ENCODE data around the gene PDE11A.
"Not testable (repeated sequence)": the region's sequence is repeated elsewhere in the genome, so short reads cannot be mapped to it uniquely, and the experiment has no call there.

The PDE11A gene

DNA sequence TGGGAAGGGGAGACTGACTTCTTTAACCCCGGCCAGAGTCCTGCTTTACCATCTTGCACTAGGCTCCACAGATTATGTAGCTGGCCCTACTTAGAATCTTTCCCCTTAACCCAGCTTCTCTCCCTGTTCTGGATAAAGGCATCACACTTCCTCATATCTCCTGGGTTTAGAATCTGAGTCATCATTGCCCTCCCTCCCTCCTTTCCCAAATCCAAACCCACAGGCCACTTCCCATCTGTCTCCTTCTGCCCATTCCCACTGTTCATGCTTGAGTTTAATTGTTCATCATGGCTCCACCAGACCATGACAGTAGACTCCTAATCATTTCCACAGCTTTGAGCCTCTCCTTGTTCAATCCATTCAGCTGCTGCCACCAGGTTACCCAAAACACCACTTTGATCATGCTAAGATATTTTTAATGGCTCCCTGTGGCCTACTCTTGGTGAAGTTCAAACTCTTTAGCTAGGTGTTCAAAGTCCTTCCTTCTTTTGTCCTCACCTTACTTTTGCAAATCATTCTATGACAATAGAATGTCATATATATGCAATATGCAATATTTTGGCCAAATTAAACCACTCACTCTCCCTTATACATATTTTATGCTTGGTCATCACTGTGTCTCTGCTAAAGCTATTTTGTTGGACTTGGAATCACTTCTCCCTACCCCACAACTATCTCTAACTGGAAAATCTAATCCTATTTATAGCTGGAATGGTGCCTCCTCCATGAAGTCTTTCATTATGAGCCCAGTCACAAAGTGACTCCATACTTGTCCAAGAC is 5.5 kb downstream of the PDE11A start:
- Histone ChIP-seq H3K4me3 (ENCODE audit: low read length) (no peak overlapping the region), H3K36me3 (ENCODE audit: insufficient read depth, low read length) (no peaks in the 10 kb centered on the region), H3K4me1 (ENCODE audit: insufficient read depth, low read length) (peaks cover under 1% of the 10 kb centered on the region), H2AFZ (ENCODE audit: low read depth, low read length) (no peak overlapping the region), H3K9me3 (ENCODE audit: low read length) (no peaks in the 10 kb centered on the region), H3K27me3 (ENCODE audit: insufficient read depth, low read length) (peaks cover 17% of the 10 kb centered on the region)

DNA sequence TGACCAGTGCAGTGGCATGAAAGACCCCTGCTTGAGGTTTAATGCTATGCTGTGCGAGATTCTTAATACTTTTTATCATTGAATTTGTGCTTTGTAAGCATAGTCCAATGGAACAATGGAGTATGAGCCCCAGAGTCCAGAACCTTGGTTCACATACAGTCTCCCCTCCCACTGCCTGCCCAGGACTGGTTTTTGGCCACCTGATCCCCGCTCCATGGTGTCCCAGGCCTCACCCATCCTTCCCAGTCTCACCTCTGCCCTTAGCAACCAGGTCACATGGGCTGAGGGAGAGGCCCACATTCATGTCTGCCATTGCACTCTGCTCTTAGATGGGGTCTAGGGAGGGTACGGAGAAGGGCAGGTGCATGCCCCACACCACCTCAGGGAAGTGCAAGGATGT is 6.3 kb downstream of the PDE11A start:
- Histone ChIP-seq H2AFZ (ENCODE audit: low read depth, low read length) (no peak overlapping the region), H3K4me1 (ENCODE audit: insufficient read depth, low read length) (no peaks in the 10 kb centered on the region), H3K9me3 (ENCODE audit: low read length) (no peaks in the 10 kb centered on the region), H3K27me3 (ENCODE audit: insufficient read depth, low read length) (peaks cover 12% of the 10 kb centered on the region), H3K4me3 (ENCODE audit: low read length) (no peak overlapping the region), H3K36me3 (ENCODE audit: insufficient read depth, low read length) (no peaks in the 10 kb centered on the region)

DNA sequence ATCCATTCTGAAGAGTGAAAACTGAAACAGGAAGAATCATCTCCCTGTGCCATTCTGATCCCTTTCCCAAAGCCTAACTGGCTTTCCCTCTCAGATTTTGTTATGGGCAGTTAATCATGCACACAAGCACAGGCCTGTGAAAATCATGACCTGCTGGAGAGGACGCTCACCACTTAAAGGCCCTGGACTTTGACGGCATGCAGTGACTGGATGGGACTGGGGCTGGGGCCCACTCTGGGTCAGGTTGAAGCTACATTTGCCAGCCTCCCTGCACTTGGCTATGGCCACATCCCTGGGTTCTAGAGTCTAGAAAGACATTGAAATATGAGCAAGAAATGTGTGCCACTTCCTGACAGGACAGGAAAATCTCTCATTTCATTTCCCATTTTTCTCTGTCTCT is 12.9 kb downstream of the PDE11A start:
- peaks cover 3% of the 10 kb centered on the region for H3K27me3 ChIP-seq (ENCODE audit: insufficient read depth, low read length)
- H3K4me1 ChIP-seq (ENCODE audit: insufficient read depth, low read length) = no peaks in the 10 kb centered on the region
- H3K36me3 ChIP-seq (ENCODE audit: insufficient read depth, low read length) = no peaks in the 10 kb centered on the region
- no peak overlapping the region for H3K4me3 ChIP-seq (ENCODE audit: low read length)
- no peaks in the 10 kb centered on the region for H3K9me3 ChIP-seq (ENCODE audit: low read length)
- H2AFZ ChIP-seq (ENCODE audit: low read depth, low read length) = no peak overlapping the region

DNA sequence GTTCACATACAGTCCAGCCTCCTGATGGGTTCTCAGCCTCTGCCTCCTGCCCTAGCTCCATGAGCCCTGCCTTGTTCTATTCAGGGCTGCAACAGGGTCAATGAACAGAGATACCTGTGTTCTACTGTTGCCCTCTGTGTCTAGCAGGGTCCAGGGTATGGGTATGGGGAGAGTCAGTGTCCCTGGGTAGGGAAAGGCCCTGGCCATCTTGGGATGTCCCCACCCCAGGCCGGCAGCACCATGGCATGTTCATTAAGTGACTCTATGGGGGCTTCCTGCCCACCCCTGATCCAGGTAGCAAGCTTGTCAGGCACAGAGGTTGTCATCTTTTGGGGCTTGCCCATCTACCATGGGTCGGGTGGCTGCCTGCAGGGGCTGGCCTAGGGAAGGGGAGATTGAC is 13.5 kb downstream of the PDE11A start:
- Histone ChIP-seq H3K27me3 (ENCODE audit: insufficient read depth, low read length) (peaks cover 3% of the 10 kb centered on the region), H3K9me3 (ENCODE audit: low read length) (no peaks in the 10 kb centered on the region), H3K4me3 (ENCODE audit: low read length) (no peak overlapping the region), H3K36me3 (ENCODE audit: insufficient read depth, low read length) (no peaks in the 10 kb centered on the region), H3K4me1 (ENCODE audit: insufficient read depth, low read length) (no peaks in the 10 kb centered on the region), H2AFZ (ENCODE audit: low read depth, low read length) (no peak overlapping the region)

DNA sequence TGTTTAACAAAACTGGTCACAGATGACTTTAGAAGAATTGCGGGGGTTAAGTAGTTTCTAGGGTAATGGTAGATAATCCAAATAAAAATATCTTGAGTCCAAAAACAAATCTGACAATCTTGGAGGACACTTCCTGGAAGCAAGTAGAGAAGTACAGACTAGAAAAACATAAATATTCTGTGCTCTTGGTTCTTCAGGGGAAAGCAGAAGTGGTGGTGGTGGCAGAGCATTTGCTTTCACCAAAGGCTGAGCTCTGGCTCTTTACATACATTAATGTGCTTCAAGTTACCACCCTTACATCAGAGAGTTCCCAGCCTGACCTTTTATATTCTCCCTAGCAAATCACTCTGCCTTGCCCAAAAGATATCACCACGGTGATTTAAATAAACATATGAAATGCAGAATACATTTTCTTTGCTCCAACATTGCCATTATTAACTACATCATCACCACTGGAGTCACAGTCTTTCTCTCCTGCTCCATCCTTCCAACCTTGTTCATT is 15.3 kb downstream of the PDE11A start:
- Histone ChIP-seq H3K27me3 (ENCODE audit: insufficient read depth, low read length) (peaks cover 3% of the 10 kb centered on the region), H3K9me3 (ENCODE audit: low read length) (no peaks in the 10 kb centered on the region), H2AFZ (ENCODE audit: low read depth, low read length) (no peak overlapping the region), H3K4me1 (ENCODE audit: insufficient read depth, low read length) (no peaks in the 10 kb centered on the region), H3K4me3 (ENCODE audit: low read length) (no peak overlapping the region), H3K36me3 (ENCODE audit: insufficient read depth, low read length) (no peaks in the 10 kb centered on the region)

DNA sequence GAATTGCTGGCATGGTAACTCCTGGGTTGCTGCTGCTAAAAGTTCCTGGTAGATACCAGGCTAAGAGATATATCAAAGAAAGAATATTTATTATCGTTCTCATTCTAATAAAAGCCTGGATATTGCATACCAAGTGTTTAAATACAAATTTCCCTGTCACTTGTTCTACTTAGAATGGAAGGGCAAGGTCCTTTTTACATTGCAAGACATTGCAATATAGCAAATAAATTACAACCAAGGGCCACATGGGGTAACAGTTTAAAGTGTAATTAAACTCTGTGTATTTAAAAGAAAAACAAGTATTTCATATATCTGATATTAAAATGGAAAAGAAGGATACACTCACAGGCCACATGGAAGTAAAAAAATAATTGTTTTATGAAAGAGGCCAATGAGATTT is 16.2 kb downstream of the PDE11A start:
- Histone ChIP-seq H3K4me1 (ENCODE audit: insufficient read depth, low read length) (no peaks in the 10 kb centered on the region), H3K9me3 (ENCODE audit: low read length) (no peaks in the 10 kb centered on the region), H3K36me3 (ENCODE audit: insufficient read depth, low read length) (no peaks in the 10 kb centered on the region), H2AFZ (ENCODE audit: low read depth, low read length) (no peak overlapping the region), H3K4me3 (ENCODE audit: low read length) (no peak overlapping the region), H3K27me3 (ENCODE audit: insufficient read depth, low read length) (peaks cover 3% of the 10 kb centered on the region)

DNA sequence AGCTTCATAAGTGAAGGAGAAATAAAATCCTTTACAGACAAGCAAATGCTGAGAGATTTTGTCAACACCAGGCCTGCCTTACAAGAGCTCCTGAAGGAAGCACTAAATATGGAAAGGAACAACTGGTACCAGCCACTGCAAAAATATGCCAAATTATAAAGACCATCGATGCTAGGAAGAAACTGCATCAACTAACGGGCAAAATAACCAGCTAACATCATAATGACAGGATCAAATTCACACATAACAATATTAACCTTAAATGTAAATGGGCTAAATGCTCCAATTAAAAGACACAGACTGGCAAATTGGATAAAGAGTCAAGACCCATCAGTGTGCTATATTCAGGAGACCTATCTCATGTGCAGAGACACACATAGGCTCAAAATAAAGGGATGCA is 21.3 kb downstream of the PDE11A start:
- not testable (repeated sequence) for H3K4me3 ChIP-seq (ENCODE audit: low read length); H3K4me1 ChIP-seq (ENCODE audit: insufficient read depth, low read length); H3K36me3 ChIP-seq (ENCODE audit: insufficient read depth, low read length); H3K9me3 ChIP-seq (ENCODE audit: low read length); H3K27me3 ChIP-seq (ENCODE audit: insufficient read depth, low read length); H2AFZ ChIP-seq (ENCODE audit: low read depth, low read length)

DNA sequence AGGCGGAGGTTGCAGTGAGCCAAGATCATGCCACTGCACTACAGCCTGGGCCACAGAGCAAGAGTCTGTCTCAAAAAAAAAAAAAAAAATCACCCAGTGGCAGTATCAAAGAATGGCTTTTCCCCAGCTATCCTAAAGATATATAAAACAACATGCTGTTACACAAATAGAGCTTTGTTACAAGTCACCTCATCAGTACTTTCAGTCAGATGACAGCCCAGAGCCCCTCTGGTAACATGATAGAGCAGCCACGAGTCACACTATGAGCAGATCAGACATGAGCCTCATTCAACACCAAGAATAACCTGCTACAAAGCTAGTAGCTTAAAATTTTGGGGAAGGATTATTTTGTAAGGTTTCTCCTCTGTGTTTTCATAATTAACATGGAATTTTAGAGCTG is 25.2 kb downstream of the PDE11A start:
- H2AFZ ChIP-seq (ENCODE audit: low read depth, low read length) = no peak overlapping the region
- H3K4me1 ChIP-seq (ENCODE audit: insufficient read depth, low read length) = no peaks in the 10 kb centered on the region
- H3K27me3 ChIP-seq (ENCODE audit: insufficient read depth, low read length) = no peaks in the 10 kb centered on the region
- H3K4me3 ChIP-seq (ENCODE audit: low read length) = no peak overlapping the region
- H3K9me3 ChIP-seq (ENCODE audit: low read length) = no peaks in the 10 kb centered on the region
- H3K36me3 ChIP-seq (ENCODE audit: insufficient read depth, low read length) = no peaks in the 10 kb centered on the region

DNA sequence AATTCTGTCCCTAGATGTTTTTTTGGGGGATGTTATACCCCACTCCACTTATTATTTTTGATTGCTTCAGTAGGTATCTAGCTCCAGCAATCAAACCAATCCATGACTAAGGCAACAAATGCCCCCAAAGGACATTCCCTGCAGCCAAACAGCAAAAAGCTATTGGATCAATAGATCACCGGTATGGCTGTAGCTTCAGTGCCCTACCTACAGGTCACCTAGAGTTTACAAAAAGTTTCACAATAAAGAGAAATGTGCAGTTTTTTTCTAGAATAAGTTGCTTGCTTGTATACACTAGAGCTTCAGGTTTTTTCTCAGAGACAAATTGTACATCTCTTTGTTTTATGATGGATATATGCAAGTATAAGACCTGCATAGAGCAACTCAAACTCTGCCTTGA is 27.7 kb downstream of the PDE11A start:
- Histone ChIP-seq H3K27me3 (ENCODE audit: insufficient read depth, low read length) (no peaks in the 10 kb centered on the region), H3K4me3 (ENCODE audit: low read length) (no peak overlapping the region), H3K9me3 (ENCODE audit: low read length) (no peaks in the 10 kb centered on the region), H3K4me1 (ENCODE audit: insufficient read depth, low read length) (no peaks in the 10 kb centered on the region), H2AFZ (ENCODE audit: low read depth, low read length) (no peak overlapping the region), H3K36me3 (ENCODE audit: insufficient read depth, low read length) (no peaks in the 10 kb centered on the region)

DNA sequence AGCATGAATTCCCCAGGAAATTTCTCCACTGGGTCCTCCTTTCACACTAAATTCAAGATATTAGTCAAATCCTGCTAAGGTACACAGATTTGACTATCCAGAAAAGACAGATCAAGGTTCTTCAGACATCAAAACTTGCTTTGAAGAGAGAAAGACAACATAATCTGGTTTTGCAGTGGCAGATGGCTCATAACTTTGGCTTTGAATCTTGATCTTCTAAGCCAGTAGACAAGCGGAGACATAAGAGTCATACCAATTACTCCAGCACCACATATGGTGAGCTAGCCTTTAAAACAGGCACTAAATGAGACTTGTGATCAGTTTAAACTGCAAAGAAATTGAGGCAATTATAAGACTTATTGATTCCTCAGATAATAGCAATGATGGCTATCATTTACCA is 29.3 kb downstream of the PDE11A start:
- Histone ChIP-seq H3K9me3 (ENCODE audit: low read length) (no peaks in the 10 kb centered on the region), H3K27me3 (ENCODE audit: insufficient read depth, low read length) (no peaks in the 10 kb centered on the region), H3K36me3 (ENCODE audit: insufficient read depth, low read length) (no peaks in the 10 kb centered on the region), H3K4me1 (ENCODE audit: insufficient read depth, low read length) (no peaks in the 10 kb centered on the region), H2AFZ (ENCODE audit: low read depth, low read length) (no peak overlapping the region), H3K4me3 (ENCODE audit: low read length) (no peak overlapping the region)

DNA sequence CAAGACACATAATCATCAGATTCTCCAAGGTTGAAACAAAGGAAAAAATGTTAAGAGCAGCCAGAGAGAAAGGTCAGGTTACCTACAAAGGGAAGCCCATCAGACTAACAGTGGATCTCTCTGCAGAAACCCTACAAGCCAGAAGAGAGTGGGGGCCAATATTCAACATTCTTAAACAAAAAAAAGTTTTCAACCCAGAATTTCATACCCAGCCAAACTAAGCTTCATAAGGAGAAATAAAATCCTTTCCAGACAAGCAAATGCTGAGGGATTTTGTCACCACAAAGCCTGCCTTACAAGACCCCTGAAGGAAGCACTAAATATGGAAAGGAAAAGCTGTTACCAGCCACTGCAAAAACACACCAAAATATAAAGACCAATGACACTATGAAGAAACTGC is 39.0 kb downstream of the PDE11A start:
- H2AFZ ChIP-seq (ENCODE audit: low read depth, low read length); H3K36me3 ChIP-seq (ENCODE audit: insufficient read depth, low read length); H3K9me3 ChIP-seq (ENCODE audit: low read length); H3K4me3 ChIP-seq (ENCODE audit: low read length); H3K4me1 ChIP-seq (ENCODE audit: insufficient read depth, low read length); H3K27me3 ChIP-seq (ENCODE audit: insufficient read depth, low read length): not testable (repeated sequence)

DNA sequence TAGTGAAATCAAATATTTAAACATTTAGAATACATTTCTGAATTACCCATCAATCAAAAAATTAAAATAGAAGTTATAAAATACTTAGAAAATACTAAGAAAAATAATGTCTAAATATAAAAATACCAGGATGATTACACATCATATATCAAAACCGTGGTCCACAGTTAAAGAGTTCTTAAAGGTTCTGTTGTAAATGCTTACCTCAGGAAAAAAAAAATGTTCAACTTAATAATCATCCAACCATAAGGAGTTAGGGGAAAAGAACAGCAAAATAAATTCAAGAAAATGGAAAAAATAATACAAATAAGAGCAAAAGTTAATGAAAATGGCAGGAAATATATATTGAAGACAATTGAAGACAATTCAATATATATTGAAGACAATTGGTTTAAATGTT is 43.2 kb downstream of the PDE11A start:
- no peaks in the 10 kb centered on the region for H3K36me3 ChIP-seq (ENCODE audit: insufficient read depth, low read length)
- H2AFZ ChIP-seq (ENCODE audit: low read depth, low read length) = no peak overlapping the region
- no peaks in the 10 kb centered on the region for H3K27me3 ChIP-seq (ENCODE audit: insufficient read depth, low read length)
- no peaks in the 10 kb centered on the region for H3K4me1 ChIP-seq (ENCODE audit: insufficient read depth, low read length)
- no peak overlapping the region for H3K4me3 ChIP-seq (ENCODE audit: low read length)
- no peaks in the 10 kb centered on the region for H3K9me3 ChIP-seq (ENCODE audit: low read length)

DNA sequence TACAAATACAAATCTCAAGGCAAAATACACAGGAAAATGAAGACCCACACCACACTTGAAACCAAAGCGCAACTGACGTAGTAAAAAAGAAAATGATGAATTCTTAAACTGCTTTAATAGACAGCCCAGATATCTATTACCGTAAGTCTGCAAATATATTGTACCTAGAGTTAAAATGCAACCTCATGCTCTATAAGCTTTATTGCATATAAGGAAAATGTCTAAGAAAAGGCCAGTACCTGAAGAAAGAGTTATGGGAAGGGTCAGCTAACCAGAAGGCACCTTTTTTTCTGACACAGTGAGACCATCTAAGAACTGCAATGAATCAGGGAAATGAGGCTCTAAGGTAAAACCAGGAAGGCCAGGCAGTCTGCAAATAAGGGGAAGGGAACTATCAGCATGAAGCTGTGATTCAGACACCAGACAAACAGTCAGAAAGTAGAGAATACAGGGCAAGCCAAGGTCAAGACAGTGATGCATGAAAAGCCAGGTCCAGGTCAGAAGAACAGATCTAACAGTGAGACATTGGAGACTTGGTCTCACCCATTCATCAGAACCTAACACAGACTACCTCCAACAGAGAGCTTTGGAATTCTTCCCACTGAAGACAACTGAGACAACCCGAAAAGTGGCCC is 46.9 kb downstream of the PDE11A start:
- Histone ChIP-seq H3K4me1 (ENCODE audit: insufficient read depth, low read length) (no peaks in the 10 kb centered on the region), H3K4me3 (ENCODE audit: low read length) (no peak overlapping the region), H3K9me3 (ENCODE audit: low read length) (no peaks in the 10 kb centered on the region), H3K27me3 (ENCODE audit: insufficient read depth, low read length) (no peaks in the 10 kb centered on the region), H3K36me3 (ENCODE audit: insufficient read depth, low read length) (no peaks in the 10 kb centered on the region), H2AFZ (ENCODE audit: low read depth, low read length) (no peak overlapping the region)

DNA sequence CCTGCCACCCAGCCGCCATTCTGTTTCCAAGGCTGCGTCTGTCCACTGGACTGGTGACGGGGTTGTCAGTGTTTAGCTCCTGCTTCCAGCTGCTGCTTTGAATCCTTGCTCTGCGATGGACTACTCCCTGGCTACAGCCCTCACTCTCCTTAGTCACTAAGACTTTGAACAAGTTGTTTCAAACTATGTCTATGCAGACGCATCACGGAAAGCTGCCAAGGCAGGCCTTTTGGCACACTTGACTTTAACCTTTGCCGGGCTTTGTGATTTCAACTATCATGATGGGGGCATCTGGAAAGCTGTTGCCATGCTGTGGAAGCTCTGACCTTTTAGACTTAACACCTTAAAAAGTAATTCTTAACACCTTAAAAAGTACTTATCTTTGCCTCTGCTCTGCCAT is 54.4 kb downstream of the PDE11A start:
- H3K9me3 ChIP-seq (ENCODE audit: low read length) = no peaks in the 10 kb centered on the region
- no peak overlapping the region for H2AFZ ChIP-seq (ENCODE audit: low read depth, low read length)
- H3K36me3 ChIP-seq (ENCODE audit: insufficient read depth, low read length) = no peaks in the 10 kb centered on the region
- no peaks in the 10 kb centered on the region for H3K27me3 ChIP-seq (ENCODE audit: insufficient read depth, low read length)
- H3K4me3 ChIP-seq (ENCODE audit: low read length) = no peak overlapping the region
- H3K4me1 ChIP-seq (ENCODE audit: insufficient read depth, low read length) = no peaks in the 10 kb centered on the region
